ENCODE results near the gene PTGES3L. TPM values are rescaled to one million over a fixed set of nuclear protein-coding genes. Genes with fewer than 3 reads are reported as not detected.

The PTGES3L gene
- total and polyA plus RNA-seq, 2 of the 13 experiments (the other 11 are each of a cell fraction or from before 2014, with no cell fraction given) = 1.2 to 2.9 TPM

- TF ChIP-seq, protein P1, sequence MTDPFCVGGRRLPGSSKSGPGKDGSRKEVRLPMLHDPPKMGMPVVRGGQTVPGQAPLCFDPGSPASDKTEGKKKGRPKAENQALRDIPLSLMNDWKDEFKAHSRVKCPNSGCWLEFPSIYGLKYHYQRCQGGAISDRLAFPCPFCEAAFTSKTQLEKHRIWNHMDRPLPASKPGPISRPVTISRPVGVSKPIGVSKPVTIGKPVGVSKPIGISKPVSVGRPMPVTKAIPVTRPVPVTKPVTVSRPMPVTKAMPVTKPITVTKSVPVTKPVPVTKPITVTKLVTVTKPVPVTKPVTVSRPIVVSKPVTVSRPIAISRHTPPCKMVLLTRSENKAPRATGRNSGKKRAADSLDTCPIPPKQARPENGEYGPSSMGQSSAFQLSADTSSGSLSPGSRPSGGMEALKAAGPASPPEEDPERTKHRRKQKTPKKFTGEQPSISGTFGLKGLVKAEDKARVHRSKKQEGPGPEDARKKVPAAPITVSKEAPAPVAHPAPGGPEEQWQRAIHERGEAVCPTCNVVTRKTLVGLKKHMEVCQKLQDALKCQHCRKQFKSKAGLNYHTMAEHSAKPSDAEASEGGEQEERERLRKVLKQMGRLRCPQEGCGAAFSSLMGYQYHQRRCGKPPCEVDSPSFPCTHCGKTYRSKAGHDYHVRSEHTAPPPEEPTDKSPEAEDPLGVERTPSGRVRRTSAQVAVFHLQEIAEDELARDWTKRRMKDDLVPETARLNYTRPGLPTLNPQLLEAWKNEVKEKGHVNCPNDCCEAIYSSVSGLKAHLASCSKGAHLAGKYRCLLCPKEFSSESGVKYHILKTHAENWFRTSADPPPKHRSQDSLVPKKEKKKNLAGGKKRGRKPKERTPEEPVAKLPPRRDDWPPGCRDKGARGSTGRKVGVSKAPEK (CRISPR knock-in tag; IDR thresholded peaks at IDR 0.05; ENCODE audit: borderline replicate concordance) = no peak
- TF ChIP-seq ATAD3A (CRISPR knock-in tag; IDR thresholded peaks at IDR 0.05) = no peak
- no peak for TF ChIP-seq NR1H2 (CRISPR knock-in tag; IDR thresholded peaks at IDR 0.05; ENCODE audit: borderline replicate concordance, low read depth)
- no peak; the same call in 1 of the 2 replicates for TF ChIP-seq ZNF296 (CRISPR knock-in tag; conservative IDR thresholded peaks at IDR 0.05)
- TF ChIP-seq, protein P2, sequence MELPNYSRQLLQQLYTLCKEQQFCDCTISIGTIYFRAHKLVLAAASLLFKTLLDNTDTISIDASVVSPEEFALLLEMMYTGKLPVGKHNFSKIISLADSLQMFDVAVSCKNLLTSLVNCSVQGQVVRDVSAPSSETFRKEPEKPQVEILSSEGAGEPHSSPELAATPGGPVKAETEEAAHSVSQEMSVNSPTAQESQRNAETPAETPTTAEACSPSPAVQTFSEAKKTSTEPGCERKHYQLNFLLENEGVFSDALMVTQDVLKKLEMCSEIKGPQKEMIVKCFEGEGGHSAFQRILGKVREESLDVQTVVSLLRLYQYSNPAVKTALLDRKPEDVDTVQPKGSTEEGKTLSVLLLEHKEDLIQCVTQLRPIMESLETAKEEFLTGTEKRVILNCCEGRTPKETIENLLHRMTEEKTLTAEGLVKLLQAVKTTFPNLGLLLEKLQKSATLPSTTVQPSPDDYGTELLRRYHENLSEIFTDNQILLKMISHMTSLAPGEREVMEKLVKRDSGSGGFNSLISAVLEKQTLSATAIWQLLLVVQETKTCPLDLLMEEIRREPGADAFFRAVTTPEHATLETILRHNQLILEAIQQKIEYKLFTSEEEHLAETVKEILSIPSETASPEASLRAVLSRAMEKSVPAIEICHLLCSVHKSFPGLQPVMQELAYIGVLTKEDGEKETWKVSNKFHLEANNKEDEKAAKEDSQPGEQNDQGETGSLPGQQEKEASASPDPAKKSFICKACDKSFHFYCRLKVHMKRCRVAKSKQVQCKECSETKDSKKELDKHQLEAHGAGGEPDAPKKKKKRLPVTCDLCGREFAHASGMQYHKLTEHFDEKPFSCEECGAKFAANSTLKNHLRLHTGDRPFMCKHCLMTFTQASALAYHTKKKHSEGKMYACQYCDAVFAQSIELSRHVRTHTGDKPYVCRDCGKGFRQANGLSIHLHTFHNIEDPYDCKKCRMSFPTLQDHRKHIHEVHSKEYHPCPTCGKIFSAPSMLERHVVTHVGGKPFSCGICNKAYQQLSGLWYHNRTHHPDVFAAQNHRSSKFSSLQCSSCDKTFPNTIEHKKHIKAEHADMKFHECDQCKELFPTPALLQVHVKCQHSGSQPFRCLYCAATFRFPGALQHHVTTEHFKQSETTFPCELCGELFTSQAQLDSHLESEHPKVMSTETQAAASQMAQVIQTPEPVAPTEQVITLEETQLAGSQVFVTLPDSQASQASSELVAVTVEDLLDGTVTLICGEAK (IDR thresholded peaks at IDR 0.05) = no peak
- TF ChIP-seq, protein P2 (CRISPR knock-in tag; IDR thresholded peaks at IDR 0.05) = peak; percentile 61; the same call in 1 of the 2 replicates
- TF ChIP-seq ZBTB49 (CRISPR knock-in tag; IDR thresholded peaks at IDR 0.05; ENCODE audit: borderline replicate concordance) = no peak
- 0 out of 2 replicates have a peak, but pooled peaks have one; percentile 57 for TF ChIP-seq ZNF556 (CRISPR knock-in tag; IDR thresholded peaks at IDR 0.05; ENCODE audit: borderline replicate concordance)
- no peak for TF ChIP-seq DDIT3 (CRISPR knock-in tag; IDR thresholded peaks at IDR 0.05)
- TF ChIP-seq, protein P3, sequence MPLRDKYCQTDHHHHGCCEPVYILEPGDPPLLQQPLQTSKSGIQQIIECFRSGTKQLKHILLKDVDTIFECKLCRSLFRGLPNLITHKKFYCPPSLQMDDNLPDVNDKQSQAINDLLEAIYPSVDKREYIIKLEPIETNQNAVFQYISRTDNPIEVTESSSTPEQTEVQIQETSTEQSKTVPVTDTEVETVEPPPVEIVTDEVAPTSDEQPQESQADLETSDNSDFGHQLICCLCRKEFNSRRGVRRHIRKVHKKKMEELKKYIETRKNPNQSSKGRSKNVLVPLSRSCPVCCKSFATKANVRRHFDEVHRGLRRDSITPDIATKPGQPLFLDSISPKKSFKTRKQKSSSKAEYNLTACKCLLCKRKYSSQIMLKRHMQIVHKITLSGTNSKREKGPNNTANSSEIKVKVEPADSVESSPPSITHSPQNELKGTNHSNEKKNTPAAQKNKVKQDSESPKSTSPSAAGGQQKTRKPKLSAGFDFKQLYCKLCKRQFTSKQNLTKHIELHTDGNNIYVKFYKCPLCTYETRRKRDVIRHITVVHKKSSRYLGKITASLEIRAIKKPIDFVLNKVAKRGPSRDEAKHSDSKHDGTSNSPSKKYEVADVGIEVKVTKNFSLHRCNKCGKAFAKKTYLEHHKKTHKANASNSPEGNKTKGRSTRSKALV (CRISPR knock-in tag; IDR thresholded peaks at IDR 0.05) = no peak
Observed at GRCh38 chr17:43006639-43007551, 27.0 kb upstream of the PTGES3L start, which contains the start of gene IFI35 (continued).

Measured in HepG2 (cell line).